Hepatocyte (in vitro differentiated cells): Measurements from ENCODE around the gene ASTN2.

ENCODE experiments used
- EZH2 ChIP-seq: fragments of 200-600 bp; sonication (generic); IDR thresholded peaks from 2 replicates; pipeline ENCODE4 v1.6.1; 2016; ENCODE audit warnings: antibody characterized with exemption, mild to moderate bottlenecking, borderline replicate concordance
- EZH2phosphoT487 ChIP-seq: fragments of 200-600 bp; sonication (generic); IDR thresholded peaks from one replicate; pipeline ENCODE4 v1.6.1; 2018; ENCODE audit warnings: antibody characterized with exemption, mild to moderate bottlenecking, low read depth, moderate library complexity; ENCODE audit not compliant: unreplicated experiment, severe bottlenecking
- TF ChIP-seq, protein P1 (sequence below): fragments of 200-600 bp; sonication (generic); IDR thresholded peaks from 2 replicates; pipeline ENCODE4 v1.5.1; 2016; ENCODE audit warnings: antibody characterized with exemption, mild to moderate bottlenecking; ENCODE audit not compliant: poor library complexity

DNA sequence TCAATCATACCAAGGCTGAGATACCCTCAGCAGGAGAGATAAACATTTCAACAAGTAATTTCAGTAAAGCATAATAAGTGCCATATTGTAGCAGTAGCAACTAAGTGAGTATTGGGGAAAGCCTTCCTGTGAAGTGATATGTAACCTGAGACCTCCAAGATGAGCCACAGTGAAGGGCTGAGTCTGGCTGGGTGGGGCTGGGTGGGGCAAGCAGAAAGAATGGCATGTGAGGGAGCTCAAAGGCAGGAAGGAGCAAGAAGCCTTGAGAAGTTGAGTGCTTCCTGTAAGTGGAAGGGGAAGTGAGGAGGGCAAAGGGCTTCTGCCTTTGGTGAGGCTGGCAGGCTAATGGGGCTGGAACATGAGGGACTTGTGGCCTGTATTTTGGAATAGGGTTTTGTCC is 19.7 kb upstream of the ASTN2 start:
- TF ChIP-seq, protein P1, sequence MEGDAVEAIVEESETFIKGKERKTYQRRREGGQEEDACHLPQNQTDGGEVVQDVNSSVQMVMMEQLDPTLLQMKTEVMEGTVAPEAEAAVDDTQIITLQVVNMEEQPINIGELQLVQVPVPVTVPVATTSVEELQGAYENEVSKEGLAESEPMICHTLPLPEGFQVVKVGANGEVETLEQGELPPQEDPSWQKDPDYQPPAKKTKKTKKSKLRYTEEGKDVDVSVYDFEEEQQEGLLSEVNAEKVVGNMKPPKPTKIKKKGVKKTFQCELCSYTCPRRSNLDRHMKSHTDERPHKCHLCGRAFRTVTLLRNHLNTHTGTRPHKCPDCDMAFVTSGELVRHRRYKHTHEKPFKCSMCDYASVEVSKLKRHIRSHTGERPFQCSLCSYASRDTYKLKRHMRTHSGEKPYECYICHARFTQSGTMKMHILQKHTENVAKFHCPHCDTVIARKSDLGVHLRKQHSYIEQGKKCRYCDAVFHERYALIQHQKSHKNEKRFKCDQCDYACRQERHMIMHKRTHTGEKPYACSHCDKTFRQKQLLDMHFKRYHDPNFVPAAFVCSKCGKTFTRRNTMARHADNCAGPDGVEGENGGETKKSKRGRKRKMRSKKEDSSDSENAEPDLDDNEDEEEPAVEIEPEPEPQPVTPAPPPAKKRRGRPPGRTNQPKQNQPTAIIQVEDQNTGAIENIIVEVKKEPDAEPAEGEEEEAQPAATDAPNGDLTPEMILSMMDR = no peak
- TF ChIP-seq EZH2 = no peak
- TF ChIP-seq EZH2phosphoT487 = no peak
